Measurements from ENCODE around the gene PPP1R3E.

GRCh38 chr14:23347406-23348296, 45.0 kb upstream of the PPP1R3E start:
- no peak for TF ChIP-seq CTCF (IDR thresholded peaks at IDR 0.05)
- no peak for TF ChIP-seq POLR2A (IDR thresholded peaks at IDR 0.05)

Data from upper lobe of left lung (tissue), 4 donors.